Stimulated activated CD8-positive, alpha-beta memory T cell treated with anti-CD3 and anti-CD28 coated beads, Interleukin-15, amount 100 ng/mL, for 1 hour (primary cell): ENCODE measurements around the gene AGER.
"Not testable (repeated sequence)": the region's sequence is repeated elsewhere in the genome, so short reads cannot be mapped to it uniquely, and the experiment has no call there.

Source experiments
- DNase-seq: peaks from one replicate; pipeline ENCODE4 v3.0.0-alpha.2; 2020; ENCODE audit warnings: low read depth

AGER gene

GRCh38 chr6:32186151-32186840, 2.2 kb upstream of the AGER start:
- DNase-seq = not testable (repeated sequence)

DNA sequence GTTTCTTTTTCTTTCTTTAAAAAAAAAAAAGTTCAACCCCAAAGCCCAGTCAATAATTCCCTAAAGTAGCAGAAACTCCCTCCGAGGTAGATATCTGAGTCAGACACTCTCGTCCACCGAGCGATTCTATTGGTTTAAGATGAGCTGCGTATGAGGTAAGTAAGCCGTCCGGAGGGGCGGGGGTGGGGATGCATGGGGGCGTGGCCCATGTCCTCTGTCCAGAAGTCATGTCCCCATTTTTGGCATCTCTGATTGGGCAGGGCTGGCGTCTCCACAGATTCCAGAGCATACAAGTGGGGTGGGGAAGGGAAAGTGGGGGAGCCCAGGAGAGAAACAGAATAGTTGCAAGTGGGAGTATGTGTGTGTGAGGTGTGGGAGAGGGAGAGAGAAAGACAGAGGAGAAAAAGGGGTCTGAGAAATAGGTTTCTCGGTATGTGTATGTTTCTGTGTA, 1.7 kb upstream of the AGER start:
- peak; percentile 28 for DNase-seq

- no peak for DNase-seq
Measured at GRCh38 chr6:32183483-32184083, 470 bp downstream of the AGER start.

DNA sequence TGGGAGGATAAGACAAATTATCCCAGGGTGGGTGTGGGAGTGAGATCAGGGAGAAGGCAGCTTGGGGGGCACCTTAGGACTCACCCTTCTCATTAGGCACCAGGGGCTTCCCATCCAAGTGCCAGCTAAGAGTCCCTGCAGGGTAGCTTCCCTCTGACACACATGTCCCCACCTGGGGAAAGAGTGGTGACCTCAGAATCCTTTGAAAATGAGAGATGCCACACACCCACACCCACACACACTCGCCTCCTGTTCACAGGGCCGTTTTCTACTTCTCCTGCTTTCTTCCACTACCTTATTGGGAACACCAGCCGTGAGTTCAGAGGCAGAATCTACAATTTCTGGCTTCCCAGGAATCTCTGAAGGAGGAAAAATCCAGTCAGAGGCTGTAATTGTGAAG, 1.0 kb downstream of the AGER start:
- no peak for DNase-seq

DNA sequence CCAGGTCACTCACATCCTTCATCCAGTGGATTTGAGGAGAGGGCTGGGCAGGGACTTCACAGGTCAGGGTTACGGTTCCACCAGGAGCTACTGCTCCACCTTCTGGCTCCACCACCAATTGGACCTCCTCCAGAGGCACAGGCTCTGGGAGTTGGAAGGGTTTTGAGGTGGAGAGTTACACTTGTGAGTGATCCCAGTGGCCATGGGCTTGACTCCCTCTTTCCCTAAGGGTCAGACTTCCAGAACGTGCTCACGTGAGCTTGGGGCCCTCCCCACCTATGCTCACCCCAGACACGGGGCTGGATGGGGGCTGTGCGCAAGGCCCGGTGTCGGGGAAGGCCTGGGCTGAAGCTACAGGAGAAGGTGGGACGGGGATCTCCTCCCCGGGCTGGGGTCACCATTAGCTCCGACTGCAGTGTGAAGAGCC, 1.5 kb downstream of the AGER start:
- no peak for DNase-seq

DNA sequence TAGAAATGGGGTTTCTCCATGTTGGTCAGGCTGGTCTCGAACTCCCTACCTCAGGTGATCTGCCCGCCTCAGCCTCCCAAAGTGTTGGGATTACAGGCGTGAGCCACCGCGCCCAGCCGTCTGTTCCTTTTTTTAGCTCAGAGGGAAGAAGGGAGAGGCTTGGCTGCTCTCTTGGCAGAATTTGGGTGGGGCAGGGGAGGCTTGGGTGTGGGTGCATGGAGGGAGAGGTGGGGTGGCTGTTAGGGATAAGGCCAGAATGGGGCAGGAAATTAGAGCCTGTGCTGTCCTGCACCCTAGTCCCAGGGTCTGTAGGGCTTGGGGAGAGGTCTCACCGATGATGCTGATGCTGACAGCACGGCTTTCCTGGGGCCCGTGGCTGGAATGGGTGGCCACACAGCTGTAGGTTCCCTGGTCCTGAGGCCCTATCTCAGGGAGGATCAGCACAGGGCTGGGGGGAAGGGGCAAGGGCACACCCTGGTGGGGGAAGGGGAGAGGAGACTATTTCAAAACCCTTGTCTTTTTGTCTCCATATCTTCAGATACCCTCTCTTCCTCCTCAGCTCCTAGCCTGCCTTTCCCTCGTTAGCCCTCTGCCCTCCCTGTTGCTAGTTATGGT, 2.0 kb downstream of the AGER start:
- DNase-seq = no peak

DNA sequence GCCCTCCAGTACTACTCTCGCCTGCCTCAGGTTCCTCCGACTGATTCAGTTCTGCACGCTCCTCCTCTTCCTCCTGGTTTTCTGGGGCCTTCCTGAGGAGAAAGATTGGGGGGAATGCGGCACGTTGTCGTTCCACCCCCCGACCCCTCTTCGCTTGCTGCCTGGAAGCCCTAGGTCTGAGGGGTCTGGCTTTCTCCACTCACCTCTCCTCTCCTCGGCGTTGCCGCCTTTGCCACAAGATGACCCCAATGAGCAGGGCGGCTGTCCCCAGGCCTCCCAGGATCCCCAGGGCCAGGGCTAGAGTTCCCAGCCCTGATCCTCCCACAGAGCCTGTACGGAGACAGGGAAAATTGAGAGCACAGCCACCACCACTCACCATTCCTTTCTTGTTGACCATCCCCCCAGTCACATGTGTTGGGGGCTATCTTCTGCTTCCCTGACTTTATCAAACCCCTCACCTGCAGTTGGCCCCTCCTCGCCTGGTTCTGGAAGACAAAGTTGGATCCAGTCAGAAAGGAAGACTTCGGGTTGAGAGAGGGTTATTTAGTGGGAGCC, 2.8 kb downstream of the AGER start:
- DNase-seq = no peak

DNA sequence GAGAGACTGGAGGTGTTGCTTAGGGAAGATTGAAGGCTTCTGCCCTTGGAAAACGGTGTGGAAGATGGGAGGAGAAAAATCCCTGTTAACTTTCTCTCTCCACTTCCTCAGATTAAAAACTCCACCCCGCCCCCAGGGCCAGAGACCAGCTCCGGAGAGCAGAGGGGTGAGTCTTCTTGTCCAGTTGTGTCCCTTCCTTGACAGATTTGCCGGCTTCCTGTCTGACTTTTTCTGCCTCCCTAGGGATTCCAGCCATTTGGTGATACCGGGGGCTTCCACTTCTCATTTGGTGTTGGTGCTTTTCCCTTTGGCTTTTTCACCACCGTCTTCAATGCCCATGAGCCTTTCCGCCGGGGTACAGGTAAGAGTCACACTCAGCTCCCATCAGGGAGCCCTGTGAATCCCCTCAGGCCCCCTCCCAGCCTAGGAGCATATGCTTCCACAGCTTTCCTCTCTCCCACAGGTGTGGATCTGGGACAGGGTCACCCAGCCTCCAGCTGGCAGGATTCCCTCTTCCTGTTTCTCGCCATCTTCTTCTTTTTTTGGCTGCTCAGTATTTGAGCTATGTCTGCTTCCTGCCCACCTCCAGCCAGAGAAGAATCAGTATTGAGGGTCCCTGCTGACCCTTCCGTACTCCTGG, 4.2 kb downstream of the AGER start:
- no peak for DNase-seq

DNA sequence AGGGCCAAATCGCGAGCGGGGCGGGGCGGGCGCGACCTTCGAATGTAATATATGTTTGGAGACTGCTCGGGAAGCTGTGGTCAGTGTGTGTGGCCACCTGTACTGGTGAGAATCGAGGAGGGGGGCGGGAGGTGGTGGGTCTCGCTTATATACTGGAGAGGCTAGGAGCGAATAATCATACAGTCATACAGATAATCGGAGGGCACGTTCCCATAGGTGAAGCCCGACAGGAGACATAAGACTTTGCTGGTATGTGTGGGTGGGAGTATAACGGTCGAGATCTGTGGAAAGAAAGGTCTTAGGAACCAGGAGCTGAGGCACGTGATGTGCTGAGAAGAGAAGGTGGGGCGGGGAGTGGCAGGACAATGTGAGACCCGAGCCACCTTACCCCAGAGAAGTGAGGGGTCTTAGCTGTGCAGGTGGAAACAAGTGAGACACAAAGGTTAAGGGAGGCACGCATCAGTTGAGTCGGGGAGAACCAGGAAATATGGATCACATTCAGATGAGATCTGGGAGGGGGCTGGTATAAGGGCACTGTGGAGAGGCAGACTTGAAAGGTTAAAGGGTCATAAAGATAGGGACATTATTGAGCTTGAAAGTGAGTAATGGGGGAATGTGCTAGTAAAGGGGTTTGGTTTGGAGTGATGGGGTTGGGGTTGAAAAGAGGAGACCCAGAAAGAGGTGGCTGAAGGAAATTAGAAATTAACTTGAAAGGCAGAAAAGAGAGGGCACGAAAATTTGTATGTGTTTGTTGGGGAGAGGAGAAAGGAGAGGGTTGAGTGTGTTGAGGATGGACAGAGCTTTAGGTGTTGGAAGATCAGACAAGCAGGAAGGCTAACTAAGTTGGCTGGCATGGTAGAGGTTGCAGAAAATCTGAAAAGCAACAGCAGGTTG, 5.3 kb downstream of the AGER start:
- no peak for DNase-seq

GRCh38 chr6:32177788-32178546, 6.1 kb downstream of the AGER start, which contains the start of gene RNF5:
Gene RNF5 (plus strand): TSS chr6:32178405. CDS start chr6:32178512, 107 bp downstream.
- peak; percentile 82 for DNase-seq

GRCh38 chr6:32177183-32177787, 6.8 kb downstream of the AGER start:
- no peak for DNase-seq

GRCh38 chr6:32176476-32177182, 7.4 kb downstream of the AGER start:
- no peak for DNase-seq

- DNase-seq = peak; percentile 93
Measured at GRCh38 chr6:32175711-32176475, 8.2 kb downstream of the AGER start, which contains the start of gene AGPAT1. Gene AGPAT1 (minus strand): TSS chr6:32176084. CDS start chr6:32171496, 4,588 bp downstream.

DNA sequence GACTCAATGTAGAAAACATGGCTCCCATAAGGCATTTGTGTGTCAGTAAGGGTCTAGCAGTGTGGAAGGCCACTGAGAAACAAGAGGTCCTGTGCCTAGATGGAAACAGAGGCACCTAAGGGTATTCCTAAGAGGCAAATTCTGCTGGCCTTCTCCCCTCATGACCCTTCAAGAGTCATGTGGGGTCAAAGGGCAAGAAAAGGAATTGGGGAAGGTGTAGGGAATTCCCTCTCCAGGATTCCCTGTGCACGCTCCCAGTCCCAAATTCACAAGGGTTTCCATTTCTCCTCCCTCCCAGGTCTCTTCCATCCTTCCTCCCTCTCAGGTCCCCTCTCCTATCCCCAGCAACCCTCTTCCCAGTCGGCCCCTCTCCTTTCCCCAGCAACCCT, 8.7 kb downstream of the AGER start:
- no peak for DNase-seq

DNA sequence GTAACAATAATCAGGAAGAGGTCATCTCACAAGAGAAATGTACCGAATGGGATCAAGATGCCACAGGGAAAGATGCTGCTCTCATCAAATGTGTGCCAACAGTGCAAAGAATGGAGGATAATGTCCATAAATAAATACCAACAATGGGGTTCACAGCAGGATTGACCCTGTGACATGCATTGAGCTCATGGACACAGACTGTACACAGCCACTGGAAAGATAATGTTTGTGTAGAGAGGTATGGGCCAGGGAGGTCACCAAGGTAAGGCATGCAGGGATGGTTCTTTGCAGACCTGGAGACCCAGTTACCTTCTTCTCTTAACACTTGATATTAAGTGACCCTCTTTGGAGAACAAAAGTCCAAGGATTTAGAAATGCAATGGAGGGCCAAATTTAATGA, 9.6 kb downstream of the AGER start:
- no peak for DNase-seq

GRCh38 chr6:32173051-32173727, 10.9 kb downstream of the AGER start:
- no peak for DNase-seq

DNA sequence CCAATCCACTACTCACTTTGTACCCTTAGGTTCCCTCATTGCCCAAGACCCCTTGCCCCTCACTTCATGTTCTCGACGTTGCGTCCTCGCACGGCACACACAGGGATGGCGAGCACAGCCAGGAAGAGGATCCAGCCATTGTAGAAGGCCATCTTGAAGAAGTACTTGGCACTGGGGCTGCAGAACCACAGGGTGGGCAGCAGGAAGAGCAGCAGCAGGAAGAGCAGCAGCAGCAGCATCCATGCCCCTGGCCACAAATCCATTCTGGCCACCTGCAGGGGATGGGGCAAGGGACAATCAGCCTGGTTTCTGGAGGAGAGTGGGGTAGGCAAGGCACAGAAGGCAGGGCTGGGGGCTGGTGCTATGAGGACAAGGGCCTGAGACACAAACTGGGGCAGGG, 12.8 kb downstream of the AGER start:
- DNase-seq = no peak

DNA sequence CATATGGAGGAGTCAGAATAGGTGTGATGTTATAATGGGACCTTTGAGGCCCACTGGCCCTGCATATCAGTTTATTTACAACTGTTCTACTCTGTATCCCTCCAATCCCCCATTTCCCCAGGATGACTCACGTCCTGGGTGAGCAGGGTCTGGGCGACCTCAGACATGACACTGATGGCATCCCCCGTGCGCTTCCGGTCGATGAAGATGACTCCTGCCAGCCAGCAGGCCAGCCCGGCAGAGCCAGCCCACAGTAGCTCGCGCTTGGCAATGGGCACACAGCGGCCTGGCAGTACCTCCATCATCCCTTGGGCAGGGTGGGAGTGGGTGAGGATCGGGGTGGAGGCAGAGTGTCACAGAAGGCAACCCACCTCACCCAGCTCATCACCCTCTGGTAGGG, 13.8 kb downstream of the AGER start:
- DNase-seq = no peak
